ENCODE data around the gene CLMP.

- TF ChIP-seq RAD21 (IDR thresholded peaks at IDR 0.05; ENCODE audit: low read depth) (no peak), EP300 (IDR thresholded peaks at IDR 0.05; ENCODE audit: borderline replicate concordance) (no peak), CEBPB (IDR thresholded peaks at IDR 0.05) (no peak)
Observed at GRCh38 chr11:123150882-123151281, 44.2 kb downstream of the CLMP start.
